GM21528 (cell line): ENCODE measurements around the gene BCAS3.
"Not testable (repeated sequence)": the region's sequence is repeated elsewhere in the genome, so short reads cannot be mapped to it uniquely, and the experiment has no call there.

Source experiments
- ATAC-seq: cut with Tn5 transposase; IDR thresholded peaks from one replicate; pipeline ENCODE4 v1.9.1; 2021; ENCODE audit warnings: mild to moderate bottlenecking, moderate library complexity; ENCODE audit not compliant: unreplicated experiment, low FRiP score

BCAS3 gene

DNA sequence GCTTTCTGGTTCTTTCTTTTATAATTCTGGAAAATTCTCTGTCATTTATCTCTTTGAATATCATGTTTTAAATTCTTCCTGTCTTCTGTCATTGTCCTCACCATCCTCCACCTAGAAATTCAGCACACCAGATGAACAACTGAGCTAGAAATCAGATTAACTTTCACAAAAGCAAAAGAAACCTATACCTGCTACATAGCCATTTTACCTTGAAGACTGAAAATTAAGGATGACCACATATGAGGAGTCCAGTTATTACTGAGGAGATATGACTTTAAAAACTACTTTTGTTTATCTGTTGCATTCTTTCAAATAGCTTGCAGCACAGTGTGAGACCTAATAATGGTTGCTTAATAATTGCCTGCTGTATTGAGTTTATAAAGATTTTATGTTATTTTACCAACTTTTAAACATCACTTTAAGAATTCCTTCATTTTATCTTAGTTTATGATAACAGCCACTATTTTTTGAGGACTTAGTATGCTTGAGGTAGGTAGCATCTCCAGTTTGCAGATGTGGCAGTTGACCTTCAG is 104.3 kb downstream of the BCAS3 start:
- no peak for ATAC-seq

DNA sequence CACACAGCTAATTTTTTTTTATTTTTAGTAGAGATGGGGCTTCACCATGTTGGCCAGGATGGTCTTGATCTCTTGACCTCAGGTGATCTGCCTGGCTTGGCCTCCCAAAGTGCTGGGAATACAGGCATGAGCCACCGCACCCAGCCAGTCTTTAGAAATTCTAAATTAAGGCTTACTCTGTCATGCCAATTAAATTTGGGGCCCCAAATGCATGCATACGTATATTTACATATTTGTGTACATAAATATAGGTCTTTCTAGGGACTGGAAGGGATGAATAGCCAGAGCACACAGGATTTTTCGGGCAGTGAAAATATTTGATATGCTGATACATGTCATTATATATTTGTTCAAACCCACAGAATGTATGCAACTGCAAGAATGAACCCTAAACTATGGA is 105.1 kb downstream of the BCAS3 start:
- no peak for ATAC-seq

DNA sequence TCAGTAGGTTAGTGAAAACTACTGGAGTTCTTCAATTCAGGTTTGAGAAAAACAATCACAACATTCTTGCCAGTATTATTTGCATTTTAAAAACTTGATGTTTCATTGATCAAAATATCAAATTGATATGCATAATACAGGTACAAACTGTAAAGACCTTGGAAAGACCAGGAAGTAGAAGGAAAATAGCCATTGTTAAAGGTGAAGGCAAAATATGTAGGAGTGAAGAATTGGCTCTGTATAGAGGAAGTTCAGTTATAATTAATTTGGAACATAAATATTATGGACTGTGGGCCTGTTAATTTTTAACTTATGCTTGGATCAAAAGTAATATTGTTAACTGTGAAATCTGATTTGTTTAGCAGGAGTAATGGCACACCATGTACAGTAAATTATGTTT is 112.6 kb downstream of the BCAS3 start:
- ATAC-seq, result no peak

DNA sequence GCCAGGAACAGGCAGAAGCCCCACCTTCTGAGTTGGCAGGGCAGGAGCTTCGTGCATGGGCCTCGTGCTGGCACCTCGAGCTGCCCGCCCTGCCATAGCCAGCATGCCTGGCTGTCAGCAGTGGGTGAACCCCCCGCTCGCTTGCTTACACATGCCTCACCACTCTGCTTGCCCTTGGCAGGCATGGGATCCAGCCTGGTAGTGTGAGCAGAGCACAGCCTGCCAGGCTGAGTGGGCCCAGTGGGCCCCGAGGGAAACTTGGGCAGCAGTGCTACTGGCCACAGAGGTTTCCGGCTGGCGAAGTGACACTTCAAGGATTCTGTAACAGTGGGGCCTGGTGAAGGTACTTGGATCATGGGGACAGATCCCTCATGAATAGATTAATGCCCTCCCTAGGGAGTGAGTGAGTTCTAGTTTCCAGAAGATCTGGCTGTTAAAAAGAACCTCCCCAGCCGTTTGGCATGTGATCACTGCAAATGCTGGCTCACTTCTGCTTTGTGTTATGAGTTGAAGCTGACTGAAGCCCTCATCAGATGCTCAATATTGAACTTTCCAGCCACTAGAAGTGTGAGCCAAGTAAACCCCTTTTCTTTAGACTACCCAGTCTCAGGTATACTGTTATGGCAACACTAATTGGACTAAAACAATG is 114.7 kb downstream of the BCAS3 start:
- no peak for ATAC-seq

DNA sequence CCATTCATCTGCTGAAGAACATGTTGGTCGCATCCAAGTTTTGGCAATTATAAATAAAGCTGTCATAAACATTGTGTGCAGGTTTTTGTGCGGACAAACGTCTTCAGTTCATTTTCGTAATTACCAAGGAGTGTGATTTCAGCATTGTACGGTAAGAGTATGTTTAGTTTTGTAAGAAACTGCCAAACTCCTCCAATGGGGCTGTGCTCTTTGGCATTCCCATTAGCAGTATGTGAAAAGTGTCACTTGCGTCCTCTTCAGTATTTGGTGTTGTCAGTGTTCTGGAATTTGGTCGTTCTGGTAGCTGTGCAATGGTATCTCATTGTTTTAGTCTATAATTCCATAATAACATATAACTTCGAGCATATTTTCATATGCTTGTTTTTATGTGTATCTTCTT is 120.9 kb downstream of the BCAS3 start:
- ATAC-seq, result no peak

DNA sequence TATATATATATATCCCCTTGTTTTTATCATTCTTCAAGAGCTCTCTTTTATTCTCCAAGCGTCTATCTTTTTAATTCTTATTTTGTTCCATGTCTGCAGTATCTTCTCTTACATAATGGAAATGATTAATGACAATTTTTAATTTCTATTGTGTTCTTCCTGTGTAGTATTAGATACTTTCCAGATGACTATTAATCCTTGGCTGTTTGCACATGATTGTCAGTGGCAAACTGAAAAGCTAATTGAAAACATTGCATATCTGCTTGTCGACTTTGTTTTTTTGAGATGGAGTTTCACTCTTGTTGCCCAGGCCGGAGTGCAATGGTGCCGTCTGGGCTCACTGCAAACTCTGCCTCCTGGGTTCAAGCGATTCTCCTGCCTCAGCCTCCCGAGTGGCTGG is 124.7 kb downstream of the BCAS3 start:
- ATAC-seq, result no peak

DNA sequence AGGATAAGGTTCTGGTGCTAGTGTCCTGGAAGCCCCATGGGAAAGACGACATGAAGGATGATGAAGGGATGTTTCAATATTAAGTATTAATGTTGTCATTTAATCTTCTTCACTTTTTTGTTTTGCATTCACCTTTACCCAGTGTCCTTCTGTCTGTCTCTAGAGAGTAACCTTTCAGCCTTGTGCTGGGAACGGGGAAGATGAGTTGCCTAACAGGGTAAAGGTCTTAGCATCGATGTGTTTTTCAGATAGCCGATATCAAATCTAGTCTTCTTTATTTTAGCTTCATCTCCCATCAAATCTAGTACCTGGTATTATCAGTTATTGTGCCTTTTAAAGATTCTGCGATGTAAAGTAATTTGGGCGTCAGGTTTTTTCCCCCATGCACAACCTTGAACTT is 125.4 kb downstream of the BCAS3 start:
- ATAC-seq, result no peak

DNA sequence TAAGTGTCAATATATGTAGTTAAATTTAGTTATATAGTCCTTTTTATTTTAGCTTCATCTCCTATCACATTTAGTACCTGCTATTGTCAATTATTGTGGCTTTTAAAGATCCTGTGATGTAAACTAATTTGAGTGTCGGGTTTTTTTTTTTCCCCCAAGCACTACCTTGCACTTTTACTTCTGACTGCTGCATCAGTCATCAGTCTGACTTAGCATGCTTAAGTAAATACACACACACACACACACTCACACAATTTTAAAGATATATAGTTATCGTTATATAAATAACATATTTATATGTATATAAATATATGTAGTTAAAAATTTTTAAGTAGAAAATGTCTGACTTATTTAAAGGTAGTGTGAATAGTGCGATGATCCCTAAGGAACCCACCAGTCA is 127.2 kb downstream of the BCAS3 start:
- no peak for ATAC-seq

DNA sequence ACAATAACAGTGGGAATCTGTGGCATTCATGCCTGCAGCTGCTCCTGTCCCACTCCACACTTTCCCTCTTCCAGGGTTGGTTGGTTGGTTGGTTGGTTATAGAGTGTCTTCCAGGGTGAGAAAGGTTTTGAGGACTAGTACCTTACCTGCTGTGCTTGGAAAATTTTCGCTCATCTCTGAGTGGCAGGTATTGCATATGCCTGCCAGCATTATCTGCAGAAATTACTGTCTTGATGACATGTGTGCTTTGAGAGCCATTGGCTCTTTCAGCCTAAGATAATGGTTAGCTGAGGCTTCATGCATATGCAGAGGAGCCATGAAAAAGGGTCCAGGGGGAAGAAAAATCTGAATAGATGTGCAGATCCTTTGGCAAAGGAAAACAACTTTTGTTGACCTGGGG is 131.8 kb downstream of the BCAS3 start:
- no peak for ATAC-seq

DNA sequence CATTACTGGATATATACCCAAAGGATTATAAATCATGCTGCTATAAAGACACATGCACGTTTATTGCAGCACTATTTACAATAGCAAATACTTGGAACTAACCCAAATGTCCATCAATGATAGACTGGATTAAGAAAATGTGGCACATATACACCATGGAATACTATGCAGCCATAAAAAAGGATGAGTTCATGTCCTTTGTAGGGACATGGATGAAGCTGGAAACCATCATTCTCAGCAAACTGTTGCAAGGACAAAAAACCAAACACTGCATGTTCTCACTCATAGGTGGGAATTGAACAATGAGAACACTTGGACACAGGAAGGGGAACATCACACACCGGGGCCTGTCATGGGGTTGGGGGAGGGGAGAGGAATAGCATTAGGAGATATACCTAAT is 137.3 kb downstream of the BCAS3 start:
- not testable (repeated sequence) for ATAC-seq

DNA sequence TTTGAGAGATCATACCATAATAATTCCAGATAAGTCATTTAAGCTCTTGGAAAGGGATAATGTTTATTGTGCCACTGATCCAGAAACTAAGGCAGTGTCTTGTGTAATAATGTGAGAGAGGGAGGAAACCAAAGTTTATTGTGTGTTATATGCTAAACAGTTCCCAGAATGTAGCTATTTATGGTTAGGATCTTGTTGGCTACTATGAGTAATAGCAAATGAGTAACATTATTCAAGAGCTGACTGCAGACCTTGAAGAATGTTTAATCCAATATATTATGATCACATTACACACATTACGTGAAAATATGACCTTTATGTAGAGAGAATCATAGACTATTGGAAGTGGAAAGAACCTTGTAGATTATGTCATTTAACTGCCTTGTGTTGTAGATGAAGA is 139.5 kb downstream of the BCAS3 start:
- ATAC-seq, result no peak

DNA sequence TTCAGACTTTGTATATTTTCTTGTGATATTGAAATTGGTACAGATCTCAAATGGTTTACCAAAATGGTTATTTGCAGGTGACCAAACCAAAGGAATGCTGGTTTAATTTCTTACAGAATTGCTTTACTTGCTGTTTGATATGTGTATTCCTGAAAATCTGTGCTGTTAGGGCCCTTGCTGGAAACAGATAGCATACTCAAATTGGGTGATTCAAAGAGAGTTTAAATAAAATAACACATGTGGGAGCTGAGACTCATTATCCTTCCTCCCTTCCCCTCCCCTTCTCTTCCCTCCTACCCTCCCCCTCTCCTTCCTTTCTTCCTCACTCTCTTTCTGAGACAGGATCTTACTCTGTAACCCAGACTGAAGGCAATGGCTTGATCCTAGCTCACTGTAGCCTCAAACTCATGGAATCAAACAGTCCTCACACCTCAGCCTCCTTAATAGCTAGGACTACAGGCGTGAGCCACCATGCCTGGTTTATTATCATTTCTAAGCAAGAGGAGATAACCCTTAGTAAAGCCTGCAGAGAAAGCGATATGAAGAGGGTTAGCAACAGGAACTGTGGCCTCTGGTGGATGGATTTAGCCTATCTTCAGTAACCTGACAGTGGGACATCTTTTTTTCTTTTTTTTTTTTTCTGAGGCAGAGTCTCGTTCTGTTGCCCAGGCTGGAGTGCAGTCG is 141.9 kb downstream of the BCAS3 start:
- ATAC-seq, result no peak

DNA sequence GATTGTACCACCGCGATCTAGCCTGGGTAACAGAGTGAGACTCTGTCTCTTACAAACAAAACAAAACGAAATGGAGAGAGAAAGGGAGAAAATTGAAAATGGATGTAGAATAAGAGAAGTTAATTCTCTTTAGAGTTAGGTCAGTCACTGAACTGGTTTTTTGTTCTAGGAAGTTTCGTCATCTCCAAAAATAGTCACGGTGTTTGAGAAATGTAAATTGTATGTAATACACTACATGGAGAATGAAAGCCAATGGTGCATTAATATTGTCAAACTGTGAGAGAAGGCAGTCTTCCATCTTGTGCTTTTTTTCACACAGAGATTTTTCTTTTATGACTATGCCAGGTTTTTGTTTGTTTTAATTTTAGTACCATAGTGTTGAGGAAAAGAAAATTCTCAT is 145.9 kb downstream of the BCAS3 start:
- ATAC-seq, result no peak

DNA sequence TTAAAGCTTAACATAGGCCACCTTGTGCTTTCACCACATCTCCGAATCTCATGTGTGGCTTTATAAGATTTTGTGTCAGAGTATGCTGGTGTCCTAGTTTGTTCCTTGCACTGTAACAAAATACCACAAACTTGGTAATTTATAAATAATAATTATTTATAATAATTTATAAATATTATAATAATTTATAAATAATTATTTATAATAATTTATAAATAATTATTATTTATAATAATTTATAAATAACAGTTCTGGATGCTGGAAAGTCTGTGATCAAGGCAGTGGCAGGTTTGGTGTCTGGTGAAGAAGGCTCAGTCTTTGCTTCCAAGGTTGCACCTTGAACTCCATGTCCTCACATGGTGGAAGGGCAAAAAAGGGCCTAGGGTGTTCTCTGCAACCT is 147.7 kb downstream of the BCAS3 start:
- ATAC-seq, result no peak

DNA sequence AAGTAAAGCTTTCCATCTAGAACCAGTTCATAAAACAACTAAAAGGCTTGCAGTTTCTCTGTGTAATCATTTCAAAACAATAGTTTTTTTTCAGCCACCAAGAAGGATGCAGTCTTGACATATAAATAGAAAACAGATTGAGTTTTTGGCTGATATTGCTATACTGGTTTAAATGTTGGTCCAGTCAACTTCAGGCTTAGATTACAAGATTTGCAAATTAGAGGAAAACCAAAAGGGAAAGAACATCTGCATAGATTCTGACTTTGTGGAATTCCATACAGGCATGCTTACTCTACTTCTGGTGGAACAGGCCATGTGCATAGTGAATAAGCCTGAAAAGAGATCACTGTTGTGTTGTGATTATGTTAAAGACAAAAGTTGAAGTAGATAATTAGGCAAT is 150.3 kb downstream of the BCAS3 start:
- no peak for ATAC-seq

DNA sequence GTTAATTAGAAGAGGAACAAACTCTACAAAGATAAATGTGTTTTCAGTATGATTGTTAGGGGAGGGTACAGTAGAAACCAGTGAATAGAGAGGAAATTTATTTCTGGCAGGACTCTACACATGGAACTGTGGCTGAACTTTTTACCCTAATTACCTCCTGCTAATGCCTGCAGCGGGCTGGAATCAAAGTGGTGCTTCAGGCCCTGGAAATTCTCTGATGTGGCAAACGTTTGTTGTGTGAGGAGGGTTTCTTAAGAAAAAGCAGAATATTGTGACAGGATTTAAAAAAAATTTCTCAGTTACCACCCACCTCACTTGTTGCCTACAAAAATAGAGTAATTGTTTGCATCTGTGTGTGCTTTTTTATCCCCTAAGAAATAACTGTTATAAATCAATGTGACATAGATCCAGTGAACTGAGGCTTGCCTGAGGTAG is 154.5 kb downstream of the BCAS3 start:
- no peak for ATAC-seq

DNA sequence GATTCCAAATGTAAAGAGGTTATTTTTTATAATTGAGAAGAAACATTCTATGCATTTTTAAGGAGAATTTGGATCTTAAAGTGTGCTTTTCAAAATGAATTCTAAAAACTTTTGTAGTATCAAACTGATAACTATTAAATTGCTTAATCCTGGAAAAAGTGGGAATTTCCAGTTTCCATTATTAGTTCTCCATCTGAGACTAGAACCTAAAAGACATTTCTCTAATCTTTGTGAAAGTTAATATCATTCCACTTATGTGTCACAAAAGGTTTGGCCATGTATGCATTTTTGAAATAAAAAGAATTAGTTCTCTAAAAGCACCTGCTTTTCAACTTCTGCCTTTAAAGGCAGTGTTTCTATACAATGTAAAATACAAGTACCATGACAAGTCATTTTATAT is 155.0 kb downstream of the BCAS3 start:
- no peak for ATAC-seq

DNA sequence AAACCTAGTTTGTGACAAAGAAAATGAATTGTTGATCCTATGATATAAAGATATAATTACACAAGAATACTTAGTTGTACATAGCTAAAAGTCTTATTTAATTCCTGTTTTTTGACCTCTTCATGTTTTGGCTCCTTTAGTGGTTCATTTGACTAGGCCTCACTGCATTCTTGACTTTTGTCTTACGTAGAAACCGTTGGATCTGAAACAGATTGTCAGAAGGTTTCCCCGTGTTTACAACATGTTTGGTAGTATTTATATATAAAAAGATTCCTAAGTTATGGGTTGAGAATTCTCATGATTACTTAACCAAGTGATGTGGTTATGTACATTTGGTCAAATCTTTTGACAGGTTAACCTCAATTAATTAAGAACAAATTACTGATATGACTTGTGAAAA is 162.8 kb downstream of the BCAS3 start:
- ATAC-seq, result no peak

DNA sequence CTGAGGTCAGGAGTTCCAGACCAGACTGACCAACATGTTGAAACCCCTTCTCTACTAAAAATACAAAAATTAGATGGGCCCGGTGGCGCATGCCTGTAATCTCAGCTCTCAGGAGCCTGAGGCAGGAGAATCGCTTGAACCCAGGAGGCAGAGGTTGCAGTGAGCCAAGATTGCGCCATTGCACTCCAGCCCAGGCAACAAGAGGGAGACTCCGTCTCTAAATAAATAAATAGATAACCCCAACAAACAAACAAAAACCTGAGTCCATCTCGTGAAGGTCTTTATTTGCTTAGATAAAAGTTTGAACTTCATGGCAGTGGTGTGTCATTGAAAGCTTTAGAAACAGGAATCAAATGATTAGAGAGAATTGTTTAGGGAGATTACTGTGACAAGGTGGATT is 167.4 kb downstream of the BCAS3 start:
- no peak for ATAC-seq

DNA sequence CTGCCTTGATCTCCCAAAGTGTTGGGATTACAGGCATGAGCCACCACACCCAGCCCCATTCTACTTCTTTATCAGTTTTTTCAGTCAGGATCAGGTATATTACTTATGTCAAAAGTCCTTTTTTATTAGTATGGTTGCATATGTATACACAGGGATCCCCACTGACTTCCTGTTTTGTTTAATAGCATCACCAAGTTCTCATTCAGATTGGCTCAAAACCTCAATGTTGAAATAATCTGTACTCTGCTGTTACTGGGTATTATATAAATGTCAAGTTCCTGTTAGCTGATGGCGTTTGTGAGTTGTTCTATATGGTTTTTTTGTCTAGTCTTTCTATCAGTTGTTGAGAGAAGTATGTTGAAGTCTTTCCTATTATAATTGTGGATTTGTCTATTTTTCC is 168.5 kb downstream of the BCAS3 start:
- no peak for ATAC-seq

DNA sequence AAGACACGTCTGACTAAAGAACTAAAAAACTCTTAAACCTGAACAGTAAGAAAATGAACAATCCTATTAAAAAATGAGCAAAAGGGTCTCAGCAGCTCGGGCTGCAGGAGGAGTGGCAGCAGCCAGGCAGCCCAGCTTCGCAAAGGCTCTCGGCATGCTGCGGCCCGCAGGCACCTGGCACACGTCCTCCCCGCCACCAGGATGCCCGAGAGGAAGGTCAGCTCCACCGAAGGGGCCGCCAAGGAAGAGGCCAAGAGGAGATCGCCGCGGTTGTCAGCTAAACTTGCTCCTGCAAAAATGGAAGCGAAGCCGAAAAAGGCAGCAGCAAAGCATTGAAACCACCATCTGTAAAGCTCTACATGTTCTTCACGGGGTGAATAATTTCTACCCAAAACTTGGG is 173.5 kb downstream of the BCAS3 start:
- no peak for ATAC-seq

DNA sequence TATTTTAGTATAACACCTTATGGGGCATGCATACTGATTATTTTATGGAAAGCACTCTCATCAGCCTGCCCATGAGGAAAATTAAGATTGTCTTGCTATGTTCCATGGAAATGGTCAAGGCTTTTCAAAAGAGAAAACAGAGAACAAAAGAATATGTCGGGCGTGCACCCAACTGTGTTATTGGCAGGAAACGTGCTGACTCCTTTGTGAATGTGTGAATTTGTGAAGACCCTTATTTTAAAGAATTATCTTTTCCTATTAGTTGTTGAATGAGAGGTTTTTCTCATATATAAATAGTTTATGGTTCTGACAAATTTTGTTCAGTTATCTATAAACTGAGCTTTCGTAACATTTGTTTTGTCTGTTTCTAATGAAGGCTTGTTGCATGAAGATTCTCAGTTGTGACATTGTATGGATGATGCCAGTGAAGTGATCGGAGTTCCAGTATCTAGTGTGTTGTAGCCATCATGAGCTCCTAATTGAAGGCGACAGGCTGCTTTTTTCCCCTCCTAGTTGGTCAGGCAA is 180.0 kb downstream of the BCAS3 start:
- ATAC-seq, result no peak
